Stimulated activated effector memory CD8-positive, alpha-beta T cell treated with anti-CD3 and anti-CD28 coated beads, Interleukin-12 subunit alpha, Interleukin-12 subunit beta, amount 100 ng/mL, for 72 hours (primary cell): Measurements from ENCODE around the gene TMEM9.

Source experiments
- ATAC-seq: fragments of 150-1000 bp; cut with Tn5 transposase; 2 replicates; pipeline ENCODE4 v1.10.0; 2021
- DNase-seq, 2 donors: peaks; one replicate each; pipeline ENCODE4 v3.0.0; 2021 to 2022; ENCODE audit warnings: low spot score in 2 of 2
- H3K27ac Mint-ChIP-seq: one replicate; pipeline ENCODE4 v1.8.0; 2022; ENCODE audit warnings: mild to moderate bottlenecking, mixed read lengths
- H3K36me3 Mint-ChIP-seq: one replicate; pipeline ENCODE4 v1.8.0; 2022; ENCODE audit warnings: mild to moderate bottlenecking, mixed read lengths
- H3K4me1 Mint-ChIP-seq: one replicate; pipeline ENCODE4 v1.8.0; 2022; ENCODE audit warnings: mixed read lengths
- H3K4me3 Mint-ChIP-seq: one replicate; pipeline ENCODE4 v1.8.0; 2022; ENCODE audit warnings: mild to moderate bottlenecking, mixed read lengths
- H3K9me3 Mint-ChIP-seq: one replicate; pipeline ENCODE4 v1.8.0; 2022; ENCODE audit warnings: mixed read lengths

TMEM9 gene

DNA sequence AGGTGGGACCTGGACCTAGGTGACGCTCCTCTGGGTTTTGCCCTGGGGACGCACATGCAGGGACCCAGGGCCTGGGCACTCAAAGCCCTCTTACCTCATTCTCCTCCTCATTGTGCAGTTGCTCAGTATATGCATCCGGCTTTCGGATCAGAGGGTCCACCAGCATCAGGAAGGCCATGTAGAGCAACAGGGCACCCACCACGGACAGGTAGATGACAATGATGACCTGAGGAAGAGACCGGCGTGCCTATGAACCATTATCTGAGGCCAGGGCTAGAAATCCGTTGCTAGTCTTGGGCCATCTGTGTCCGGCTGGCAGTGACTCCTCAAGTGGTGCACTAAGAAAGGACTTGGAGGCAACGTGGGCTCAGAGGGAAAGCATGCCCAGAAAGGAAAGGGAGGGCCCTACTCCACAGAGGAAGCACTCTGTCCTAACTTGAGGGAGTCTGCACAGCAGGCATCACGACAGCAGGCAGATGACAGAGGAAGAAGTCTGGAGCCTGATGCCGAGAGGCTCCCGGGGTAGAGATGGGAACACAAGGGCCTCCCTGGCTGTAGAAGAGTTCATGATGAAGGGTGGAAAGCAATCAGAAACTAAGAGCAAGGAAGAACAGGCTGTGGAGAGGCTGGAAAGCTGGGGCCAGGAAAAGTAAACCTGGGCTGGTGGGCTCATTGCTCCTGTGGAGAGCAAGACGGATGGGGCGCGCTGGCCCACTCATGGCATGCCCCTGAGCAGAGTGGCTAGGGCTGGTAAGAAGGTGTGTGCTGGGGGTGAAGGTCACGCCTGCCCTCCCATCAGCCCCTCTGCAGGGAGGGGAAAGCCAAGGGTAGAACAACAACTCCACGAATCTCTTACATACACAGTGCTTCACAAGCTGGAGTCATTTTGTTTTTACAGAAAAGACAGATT lies 10.3 kb downstream of the TMEM9 start:
- Mint-ChIP-seq H3K4me3 (no peak overlapping the region), H3K9me3 (no peaks in the 10 kb centered on the region), H3K27ac (no peak overlapping the region), H3K4me1 (peaks cover 6% of the 10 kb centered on the region), H3K36me3 (peaks cover 38% of the 10 kb centered on the region)
- ATAC-seq (no peak), DNase-seq (no peak)

DNA sequence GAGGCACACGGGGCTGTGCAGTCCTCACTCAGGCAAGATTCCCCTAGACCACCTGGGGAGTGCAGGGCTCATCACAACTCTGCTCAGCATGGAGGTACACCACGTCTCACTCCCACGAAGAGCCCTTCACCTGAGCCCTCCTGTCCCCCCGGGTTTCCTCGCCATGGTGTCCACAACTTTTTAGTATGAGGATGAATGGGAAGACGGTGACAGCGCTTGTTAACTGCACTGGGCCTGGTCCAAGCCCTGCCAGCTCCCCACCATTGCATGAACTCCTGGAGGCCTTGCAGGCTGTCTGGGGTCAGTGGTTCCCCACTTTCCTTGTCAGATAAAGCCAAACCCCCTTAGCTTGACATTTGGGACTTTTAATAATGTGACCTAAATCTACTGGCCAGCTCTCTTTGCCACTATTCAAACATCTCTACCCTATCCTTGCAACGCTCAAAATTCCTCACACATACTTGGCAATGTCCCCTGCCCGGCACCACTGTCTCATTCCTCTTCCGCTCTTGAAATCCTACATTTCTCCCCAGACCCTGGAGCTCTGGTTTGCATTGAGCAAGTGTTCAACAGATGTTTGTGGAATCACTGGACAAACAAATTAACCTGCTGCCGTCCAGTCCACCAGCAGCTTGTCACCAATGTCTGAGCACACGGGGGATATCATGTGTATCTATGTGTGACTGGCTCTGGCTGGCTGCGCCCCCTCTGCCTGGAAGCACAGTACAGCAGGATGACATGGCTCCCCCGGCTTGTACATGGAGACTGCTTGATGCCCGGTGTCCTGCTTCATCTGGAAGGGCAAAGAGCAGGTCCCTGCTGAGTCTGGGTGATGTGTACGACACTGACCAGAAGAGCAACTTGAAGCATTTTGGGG lies 11.2 kb downstream of the TMEM9 start:
- Mint-ChIP-seq H3K4me3 (no peak overlapping the region), H3K27ac (no peak overlapping the region), H3K4me1 (peaks cover 6% of the 10 kb centered on the region), H3K9me3 (no peaks in the 10 kb centered on the region), H3K36me3 (peaks cover 33% of the 10 kb centered on the region)
- DNase-seq (no peak), ATAC-seq (no peak)

- no peak overlapping the region for H3K4me3 Mint-ChIP-seq
- H3K36me3 Mint-ChIP-seq: peaks cover 33% of the 10 kb centered on the region
- no peaks in the 10 kb centered on the region for H3K9me3 Mint-ChIP-seq
- peaks cover 1% of the 10 kb centered on the region for H3K4me1 Mint-ChIP-seq
- no peak overlapping the region for H3K27ac Mint-ChIP-seq
- ATAC-seq (no peak), DNase-seq (no peak)
These were observed 12.0 kb downstream of the TMEM9 start for GRCh38 chr1:201142011-201142848.

DNA sequence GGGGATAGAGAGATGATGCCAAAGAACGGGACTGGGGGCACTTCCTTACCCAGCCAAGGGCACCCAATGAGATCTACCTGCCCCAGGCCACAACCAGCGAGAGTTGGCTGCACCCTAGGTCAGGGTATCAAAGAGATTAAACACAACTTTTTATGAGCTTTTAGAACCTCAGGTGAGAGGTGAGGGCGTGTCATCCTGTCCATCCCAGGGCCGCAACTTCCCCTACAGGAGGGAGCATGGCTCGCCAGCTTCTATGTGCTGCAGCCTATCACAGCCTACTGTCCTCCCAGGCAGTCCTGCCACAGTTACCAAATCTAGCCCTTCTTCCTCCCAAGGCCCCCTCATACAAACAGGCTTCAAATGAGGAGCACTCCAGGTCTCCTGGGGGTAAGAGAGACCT lies 12.9 kb downstream of the TMEM9 start:
- H3K9me3 Mint-ChIP-seq: no peaks in the 10 kb centered on the region
- no peak for ATAC-seq
- peak overlapping the region; percentile 34 for H3K27ac Mint-ChIP-seq
- no peaks in the 10 kb centered on the region for H3K4me1 Mint-ChIP-seq
- peaks cover 33% of the 10 kb centered on the region for H3K36me3 Mint-ChIP-seq
- no peak for DNase-seq
- H3K4me3 Mint-ChIP-seq: no peak overlapping the region

DNA sequence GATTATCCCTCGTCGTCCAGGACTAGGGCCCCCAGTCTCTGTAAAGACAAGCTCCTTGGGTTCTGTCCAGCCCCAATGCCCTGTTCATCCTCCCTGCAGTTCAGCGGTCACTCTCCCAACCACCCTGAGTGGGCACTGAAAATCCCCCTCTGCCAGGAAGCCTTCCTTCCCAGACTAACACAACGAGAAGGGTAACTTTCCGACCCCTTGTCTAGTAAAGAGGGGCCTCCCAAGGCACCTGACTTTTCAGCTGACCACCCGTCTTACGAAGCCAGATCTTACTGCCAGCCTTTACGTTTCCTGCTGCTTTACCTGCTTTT lies 13.4 kb downstream of the TMEM9 start:
- Mint-ChIP-seq H3K4me3 (no peak overlapping the region), H3K4me1 (no peaks in the 10 kb centered on the region), H3K9me3 (no peaks in the 10 kb centered on the region), H3K36me3 (peaks cover 28% of the 10 kb centered on the region), H3K27ac (peak overlapping the region; percentile 34)
- ATAC-seq: no peak
- no peak for DNase-seq

- Mint-ChIP-seq H3K36me3 (peaks cover 26% of the 10 kb centered on the region), H3K27ac (peak overlapping the region; percentile 38), H3K4me1 (no peaks in the 10 kb centered on the region), H3K9me3 (no peaks in the 10 kb centered on the region), H3K4me3 (no peak overlapping the region)
- ATAC-seq (no peak), DNase-seq (no peak)
These were observed 13.9 kb downstream of the TMEM9 start for GRCh38 chr1:201140235-201140940.

DNA sequence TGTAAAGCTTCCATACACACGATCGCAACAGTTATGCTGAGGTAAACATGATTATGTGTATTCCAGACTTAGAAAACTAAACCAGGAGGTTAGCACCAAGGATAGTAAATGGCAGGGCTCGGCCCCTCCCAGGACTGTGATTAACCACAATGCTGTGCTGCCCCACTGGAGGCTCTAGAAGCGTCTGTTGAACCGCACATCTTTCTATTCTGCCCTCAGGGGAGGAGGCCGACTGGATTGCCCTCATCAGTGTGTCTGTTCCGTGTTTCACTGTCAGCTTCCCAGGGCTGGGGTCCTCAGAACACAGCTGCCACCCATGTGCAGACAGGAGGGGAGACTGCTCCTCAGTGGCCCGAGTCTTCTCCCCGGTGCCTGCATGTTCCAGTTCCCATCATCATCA lies 14.5 kb downstream of the TMEM9 start:
- ATAC-seq (no peak), DNase-seq (no peak)
- Mint-ChIP-seq H3K27ac (peak overlapping the region; percentile 38), H3K4me1 (no peaks in the 10 kb centered on the region), H3K36me3 (peaks cover 22% of the 10 kb centered on the region), H3K9me3 (no peaks in the 10 kb centered on the region), H3K4me3 (no peak overlapping the region)

DNA sequence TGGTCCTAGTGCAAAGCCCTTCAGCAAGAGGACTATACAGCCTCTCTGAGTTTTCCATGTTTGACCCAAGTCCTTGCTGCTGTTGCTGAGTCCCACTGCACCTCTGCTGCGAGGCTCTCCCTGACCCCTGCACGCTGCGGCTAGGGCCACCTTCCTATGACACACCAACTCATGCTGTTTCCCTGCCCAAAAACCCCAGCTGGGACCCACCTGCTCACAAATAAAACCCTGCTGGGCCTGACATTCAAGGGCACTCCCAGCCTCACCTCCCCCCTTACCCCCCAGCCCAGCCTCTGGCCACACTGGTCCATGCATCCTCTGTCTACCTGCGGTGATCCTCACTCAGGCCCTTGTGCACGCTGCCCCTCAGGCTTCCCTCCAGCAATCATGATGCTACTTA lies 15.0 kb downstream of the TMEM9 start:
- no peak for ATAC-seq
- Mint-ChIP-seq H3K27ac (no peak overlapping the region), H3K36me3 (peaks cover 20% of the 10 kb centered on the region)

GRCh38 chr1:201138311-201138840 lies 15.9 kb downstream of the TMEM9 start:
- no peak for ATAC-seq
- no peak overlapping the region for H3K27ac Mint-ChIP-seq
- H3K36me3 Mint-ChIP-seq: peaks cover 12% of the 10 kb centered on the region
- no peaks in the 10 kb centered on the region for H3K9me3 Mint-ChIP-seq
- no peak overlapping the region for H3K4me3 Mint-ChIP-seq
- H3K4me1 Mint-ChIP-seq: no peaks in the 10 kb centered on the region
- DNase-seq: no peak

More for the DNA sequence above, 15.0 kb downstream of the TMEM9 start:
- Mint-ChIP-seq H3K9me3 (no peaks in the 10 kb centered on the region), H3K4me1 (no peaks in the 10 kb centered on the region), H3K4me3 (no peak overlapping the region)
- DNase-seq: no peak

GRCh38 chr1:201137579-201138310 lies 16.5 kb downstream of the TMEM9 start:
- H3K4me3 Mint-ChIP-seq: no peak overlapping the region
- no peak for DNase-seq
- H3K27ac Mint-ChIP-seq: no peak overlapping the region
- no peak for ATAC-seq
- H3K4me1 Mint-ChIP-seq: no peaks in the 10 kb centered on the region
- H3K36me3 Mint-ChIP-seq: peaks cover 6% of the 10 kb centered on the region
- H3K9me3 Mint-ChIP-seq: no peaks in the 10 kb centered on the region

DNA sequence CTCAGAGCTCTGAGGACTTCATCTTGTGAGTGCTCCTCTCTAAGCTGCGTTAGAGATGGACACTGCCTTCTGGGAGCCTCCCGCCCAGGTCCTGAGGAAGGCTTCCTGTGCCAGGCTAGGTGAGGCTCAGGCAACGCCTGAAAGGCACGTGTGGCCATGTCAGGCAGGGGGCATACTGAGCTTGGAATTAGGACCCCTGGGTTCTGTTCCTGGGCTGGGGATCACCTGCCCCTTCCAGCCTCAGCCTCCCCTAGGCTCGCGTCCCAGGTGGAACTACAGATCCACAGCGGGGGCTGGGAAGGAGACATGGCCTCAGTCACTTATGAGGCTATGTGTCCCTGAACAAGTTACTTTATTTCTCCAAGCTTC lies 17.3 kb downstream of the TMEM9 start:
- H3K9me3 Mint-ChIP-seq: no peaks in the 10 kb centered on the region
- no peaks in the 10 kb centered on the region for H3K4me1 Mint-ChIP-seq
- ATAC-seq (no peak), DNase-seq (no peak)
- no peak overlapping the region for H3K27ac Mint-ChIP-seq
- H3K36me3 Mint-ChIP-seq: peaks cover 6% of the 10 kb centered on the region
- H3K4me3 Mint-ChIP-seq: no peak overlapping the region

GRCh38 chr1:201136355-201137023 lies 17.8 kb downstream of the TMEM9 start:
- peaks cover 6% of the 10 kb centered on the region for H3K36me3 Mint-ChIP-seq

DNA sequence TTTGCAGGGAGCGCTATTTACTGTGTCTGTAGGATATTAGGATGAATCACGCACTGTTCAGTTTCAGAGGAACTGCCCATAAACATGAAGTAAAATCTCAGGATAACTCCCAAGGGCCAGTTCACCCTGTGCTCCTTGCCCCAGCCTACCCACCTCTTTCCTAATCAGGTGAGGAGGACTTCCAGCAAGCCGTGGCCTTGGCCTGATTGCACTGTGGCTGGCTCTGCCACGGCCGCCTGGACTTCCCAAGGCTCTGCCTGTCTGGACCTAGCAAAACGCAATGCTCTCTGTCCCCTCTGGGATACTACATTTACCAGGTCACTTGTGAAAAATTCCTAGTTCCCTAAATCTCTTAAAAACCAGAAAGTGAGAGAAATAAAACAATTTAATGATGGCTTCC lies 19.9 kb downstream of the TMEM9 start:
- Mint-ChIP-seq H3K4me3 (no peak overlapping the region), H3K36me3 (no peaks in the 10 kb centered on the region), H3K4me1 (no peaks in the 10 kb centered on the region), H3K27ac (no peak overlapping the region), H3K9me3 (no peaks in the 10 kb centered on the region)
- DNase-seq: no peak
- ATAC-seq: no peak

More at GRCh38 chr1:201136355-201137023, 17.8 kb downstream of the TMEM9 start:
- ATAC-seq (no peak), DNase-seq (no peak)
- H3K9me3 Mint-ChIP-seq: no peaks in the 10 kb centered on the region
- H3K4me3 Mint-ChIP-seq: no peak overlapping the region
- no peaks in the 10 kb centered on the region for H3K4me1 Mint-ChIP-seq
- H3K27ac Mint-ChIP-seq: no peak overlapping the region
